Smooth muscle cell (in vitro differentiated cells): ENCODE results near the gene PTGDR2. TPM values are rescaled to one million over a fixed set of nuclear protein-coding genes. Genes with fewer than 3 reads are reported as not detected.

Experiments
- DNase-seq: peaks from one replicate; lab custom pipeline; 2025; ENCODE audit not compliant: unreplicated experiment; lab: John Stamatoyannopoulos, UW
- H2AFZ ChIP-seq: fragments of 200-600 bp; sonication (generic); 2 replicates; pipeline ENCODE4 v1.6.0; 2016; ENCODE audit warnings: antibody characterized with exemption, low read depth, mild to moderate bottlenecking
- H3F3A ChIP-seq: fragments of 200-600 bp; sonication (generic); 2 replicates; pipeline ENCODE4 v1.6.0; 2017; ENCODE audit warnings: antibody characterized with exemption, low read depth
- H3K27ac ChIP-seq: fragments of 200-600 bp; sonication (generic); 2 replicates; pipeline ENCODE4 v1.5.1; 2016; ENCODE audit warnings: low read depth, mild to moderate bottlenecking
- H3K27me3 ChIP-seq: fragments of 200-600 bp; sonication (generic); 2 replicates; pipeline ENCODE4 v1.6.1; 2016; ENCODE audit warnings: low read depth, mild to moderate bottlenecking
- H3K36me3 ChIP-seq: fragments of 200-600 bp; sonication (generic); 2 replicates; pipeline ENCODE4 v1.5.1; 2016; ENCODE audit warnings: low read depth
- H3K4me1 ChIP-seq: fragments of 200-600 bp; sonication (generic); 2 replicates; pipeline ENCODE4 v1.5.1; 2016; ENCODE audit warnings: low read depth
- H3K4me2 ChIP-seq: fragments of 200-600 bp; sonication (generic); 2 replicates; pipeline ENCODE4 v1.6.0; 2016; ENCODE audit warnings: mild to moderate bottlenecking
- H3K4me3 ChIP-seq: fragments of 200-600 bp; sonication (generic); 2 replicates; pipeline ENCODE4 v1.5.1; 2016; ENCODE audit warnings: mild to moderate bottlenecking
- H3K79me2 ChIP-seq: fragments of 200-600 bp; sonication (generic); 2 replicates; pipeline ENCODE4 v1.6.0; 2016; ENCODE audit warnings: low read depth, mild to moderate bottlenecking
- H3K9ac ChIP-seq: fragments of 200-600 bp; sonication (generic); 2 replicates; pipeline ENCODE4 v1.6.0; 2016; ENCODE audit warnings: low read depth
- H3K9me3 ChIP-seq: fragments of 200-600 bp; sonication (generic); replicated peaks from 2 replicates; pipeline ENCODE4 v1.5.1; 2016; ENCODE audit warnings: low read depth
- H4K20me1 ChIP-seq: fragments of 200-600 bp; sonication (generic); 2 replicates; pipeline ENCODE4 v1.6.0; 2016; ENCODE audit warnings: low read depth
- CTCF ChIP-seq: fragments of 200-600 bp; sonication (generic); IDR thresholded peaks from 2 replicates; pipeline ENCODE4 v1.5.1; 2017; ENCODE audit warnings: borderline replicate concordance, mild to moderate bottlenecking, antibody characterized with exemption; ENCODE audit not compliant: insufficient read depth, poor library complexity, severe bottlenecking
- WGBS: methylation state at CpG from one replicate; pipeline ENCODE4 v1.1.7; 2016; ENCODE audit warnings: low lambda C conversion rate; 5-methylcytosine and 5-hydroxymethylcytosine counted together
- polyA plus RNA-seq: library from polyadenylated mRNA; unstranded; fragments of >200 nt; fragmentation: Nextera tagmentation; extraction: Ambion mirVana; gene quantifications from 2 replicates; pipeline ENCODE4 v1.2.1, GENCODE V29; 2016
- total RNA-seq: library from RNA; depleted of rRNA; stranded (reverse); fragments of >200 nt; gene quantifications from 2 replicates; pipeline ENCODE4 v1.2.3, GENCODE V29; 2014

The PTGDR2 gene
- total and polyA plus RNA-seq, 2 experiments from 2014 or later, result 0.04 to 0.08 TPM

DNA sequence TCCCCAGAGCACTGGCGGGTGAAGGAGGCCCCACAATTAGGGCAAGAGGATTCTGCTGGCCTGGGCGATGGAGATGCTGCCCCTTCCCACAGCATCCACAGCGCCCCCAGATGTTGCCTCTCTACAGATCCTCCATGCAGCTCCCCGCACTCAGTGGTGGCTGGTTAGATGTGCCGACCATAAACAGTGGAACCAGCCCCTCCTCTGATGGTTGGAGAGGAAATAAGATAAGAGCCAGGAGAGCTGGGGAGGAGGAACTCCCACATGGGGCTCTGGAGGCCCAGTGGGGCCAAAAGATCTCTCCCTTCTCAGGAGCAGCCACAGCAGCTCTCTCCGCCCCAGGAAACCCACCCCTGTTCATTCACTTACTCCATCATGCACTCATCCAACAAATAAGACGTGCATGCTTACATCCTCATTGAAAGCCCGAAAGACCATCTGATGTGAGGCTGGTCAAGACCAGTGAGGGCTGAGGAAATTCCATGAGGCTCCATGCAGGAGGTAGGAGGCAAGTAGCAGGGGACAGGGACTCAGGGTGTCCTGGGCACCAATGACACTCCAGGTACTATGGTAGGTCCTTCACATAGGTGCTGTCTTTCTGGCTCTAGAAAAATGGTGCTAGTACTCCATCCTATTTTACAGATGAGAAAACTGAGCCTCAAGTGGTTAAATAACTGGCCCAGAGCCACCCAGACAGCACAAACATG, 1.5 kb downstream of the PTGDR2 start:
- Histone ChIP-seq H3K27ac (no peak overlapping the region), H3F3A (no peaks in the 10 kb centered on the region), H4K20me1 (no peaks in the 10 kb centered on the region), H3K36me3 (no peaks in the 10 kb centered on the region), H3K9me3 (no peaks in the 10 kb centered on the region), H3K4me1 (no peaks in the 10 kb centered on the region), H2AFZ (no peak overlapping the region), H3K4me2 (no peak overlapping the region), H3K79me2 (no peaks in the 10 kb centered on the region), H3K9ac (no peak overlapping the region), H3K27me3 (peaks cover 5% of the 10 kb centered on the region), H3K4me3 (no peak overlapping the region)
- 86% methylated on average over 8 of the region's 8 CpGs for WGBS
- DNase-seq, result no peak
- TF ChIP-seq CTCF, result no peak

GRCh38 chr11:60852982-60853950, 2.5 kb downstream of the PTGDR2 start:
- no peaks in the 10 kb centered on the region for H3K4me1 ChIP-seq
- no peaks in the 10 kb centered on the region for H4K20me1 ChIP-seq
- peaks cover 5% of the 10 kb centered on the region for H3K27me3 ChIP-seq
- no peak overlapping the region for H3K27ac ChIP-seq
- no peak for TF ChIP-seq CTCF
- DNase-seq, result no peak
- H3K9ac ChIP-seq, result no peak overlapping the region
- H3K79me2 ChIP-seq, result no peaks in the 10 kb centered on the region
- H3K4me2 ChIP-seq, result no peak overlapping the region
- H3K36me3 ChIP-seq, result no peaks in the 10 kb centered on the region
- H3K4me3 ChIP-seq, result no peak overlapping the region
- H2AFZ ChIP-seq, result no peak overlapping the region
- H3K9me3 ChIP-seq, result no peaks in the 10 kb centered on the region
- no peaks in the 10 kb centered on the region for H3F3A ChIP-seq
- 92% methylated on average over 64 of the region's 68 CpGs for WGBS

GRCh38 chr11:60852117-60852981, 3.4 kb downstream of the PTGDR2 start:
- H3K4me2 ChIP-seq, result no peak overlapping the region
- peaks cover 5% of the 10 kb centered on the region for H3K27me3 ChIP-seq
- H4K20me1 ChIP-seq, result no peaks in the 10 kb centered on the region
- no peaks in the 10 kb centered on the region for H3K9me3 ChIP-seq
- TF ChIP-seq CTCF, result no peak
- H3K27ac ChIP-seq, result no peak overlapping the region
- no peaks in the 10 kb centered on the region for H3K4me1 ChIP-seq
- H3K36me3 ChIP-seq, result no peaks in the 10 kb centered on the region
- no peaks in the 10 kb centered on the region for H3K79me2 ChIP-seq
- DNase-seq, result no peak
- H3K4me3 ChIP-seq, result peak overlapping the region; percentile 30
- WGBS, result 42% methylated on average over 73 of the region's 78 CpGs
- no peak overlapping the region for H2AFZ ChIP-seq
- H3F3A ChIP-seq, result no peaks in the 10 kb centered on the region
- H3K9ac ChIP-seq, result no peak overlapping the region
